GM23338 (cell line): Measurements from ENCODE around the gene CAMTA1. TPM values are rescaled to one million over a fixed set of nuclear protein-coding genes. Genes with fewer than 3 reads are reported as not detected.

Source experiments
- ATAC-seq: fragments of 200-7000 bp; cut with Tn5 transposase; 3 replicates; pipeline ENCODE4 v1.9.1; 2020
- DNase-seq: peaks from one replicate; pipeline ENCODE4 v3.0.0-alpha.2; 2015; ENCODE audit warnings: low spot score
- H2AFZ ChIP-seq: fragments of 200-600 bp; sonication (generic); 2 replicates; pipeline ENCODE4 v1.8.0; 2016; ENCODE audit warnings: antibody characterized with exemption, mild to moderate bottlenecking, moderate library complexity
- H3F3A ChIP-seq: fragments of 200-600 bp; sonication (generic); replicated peaks from 2 replicates; pipeline ENCODE4 v1.8.0; 2017; ENCODE audit warnings: antibody characterized with exemption, mixed run types, low read depth
- H3K27ac ChIP-seq: fragments of 200-600 bp; sonication (generic); 2 replicates; pipeline ENCODE4 v1.6.1; 2016; ENCODE audit warnings: low read depth
- H3K27me3 ChIP-seq: fragments of 200-600 bp; sonication (generic); 2 replicates; pipeline ENCODE4 v1.8.0; 2016; ENCODE audit warnings: mild to moderate bottlenecking, mixed run types, moderate library complexity; ENCODE audit not compliant: insufficient read depth
- H3K36me3 ChIP-seq: fragments of 200-600 bp; sonication (generic); 2 replicates; pipeline ENCODE4 v1.8.0; 2016; ENCODE audit warnings: mild to moderate bottlenecking; ENCODE audit not compliant: insufficient read depth
- H3K4me1 ChIP-seq: fragments of 200-600 bp; sonication (generic); 2 replicates; pipeline ENCODE4 v1.8.0; 2016; ENCODE audit warnings: mild to moderate bottlenecking, moderate library complexity; ENCODE audit not compliant: insufficient read depth
- H3K4me2 ChIP-seq: fragments of 200-600 bp; sonication (generic); 2 replicates; pipeline ENCODE4 v1.7.1; 2017; ENCODE audit warnings: mixed run types
- H3K4me3 ChIP-seq: fragments of 200-600 bp; sonication (generic); 2 replicates; pipeline ENCODE4 v1.6.1; 2016; ENCODE audit warnings: mixed run types
- H3K79me2 ChIP-seq: fragments of 200-600 bp; sonication (generic); replicated peaks from 2 replicates; pipeline ENCODE4 v1.8.0; 2017; ENCODE audit warnings: mild to moderate bottlenecking; ENCODE audit not compliant: insufficient read depth
- H3K9me2 ChIP-seq: fragments of 200-600 bp; sonication (generic); 2 replicates; pipeline ENCODE4 v1.8.0; 2017; ENCODE audit not compliant: insufficient read depth
- H4K20me1 ChIP-seq: fragments of 200-600 bp; sonication (generic); replicated peaks from 2 replicates; pipeline ENCODE4 v1.8.0; 2017; ENCODE audit warnings: mild to moderate bottlenecking; ENCODE audit not compliant: insufficient read depth
- H3K27ac Mint-ChIP-seq: 2 replicates; pipeline ENCODE4 v1.8.0; 2020; ENCODE audit warnings: inconsistent platforms, mild to moderate bottlenecking, moderate library complexity, mixed read lengths
- H3K27me3 Mint-ChIP-seq: 3 replicates; pipeline ENCODE4 v1.8.0; 2022; ENCODE audit warnings: low read depth, mild to moderate bottlenecking, moderate library complexity, mixed read lengths, inconsistent platforms; ENCODE audit not compliant: insufficient read depth, poor library complexity
- H3K36me3 Mint-ChIP-seq: 3 replicates; pipeline ENCODE4 v1.8.0; 2021; ENCODE audit warnings: low read depth, mild to moderate bottlenecking, inconsistent platforms, moderate library complexity, mixed read lengths
- H3K4me1 Mint-ChIP-seq: 3 replicates; pipeline ENCODE4 v1.8.0; 2020; ENCODE audit warnings: mild to moderate bottlenecking, inconsistent platforms, mixed read lengths
- H3K4me3 Mint-ChIP-seq: 3 replicates; pipeline ENCODE4 v1.8.0; 2021; ENCODE audit warnings: moderate library complexity, mild to moderate bottlenecking, inconsistent platforms, mixed read lengths
- H3K9me3 Mint-ChIP-seq: 3 replicates; pipeline ENCODE4 v1.8.0; 2020; ENCODE audit warnings: moderate library complexity, mild to moderate bottlenecking, inconsistent platforms, mixed read lengths
- CREB1 ChIP-seq: fragments of 250-450 bp; sonication (Bioruptor Pico); IDR thresholded peaks from 2 replicates; pipeline ENCODE4 v1.5.0; 2020; ENCODE audit warnings: low read depth, mild to moderate bottlenecking, moderate library complexity
- EZH2 ChIP-seq: fragments of 200-600 bp; sonication (generic); IDR thresholded peaks from one replicate; pipeline ENCODE4 v1.8.0; 2017; ENCODE audit warnings: antibody characterized with exemption, mild to moderate bottlenecking, low read depth; ENCODE audit not compliant: unreplicated experiment
- EZH2phosphoT487 ChIP-seq: fragments of 200-600 bp; sonication (generic); IDR thresholded peaks from one replicate; pipeline ENCODE4 v1.8.1; 2018; ENCODE audit warnings: antibody characterized with exemption; ENCODE audit not compliant: unreplicated experiment
- JUNB ChIP-seq: IDR thresholded peaks from one replicate; pipeline ENCODE4 v1.6.1; 2016; ENCODE audit warnings: antibody characterized with exemption; ENCODE audit not compliant: unreplicated experiment
- NANOG ChIP-seq: IDR thresholded peaks from 2 replicates; pipeline ENCODE4 v1.6.1; 2016; ENCODE audit warnings: antibody characterized with exemption, borderline replicate concordance
- POLR2AphosphoS5 ChIP-seq: IDR thresholded peaks from 2 replicates; pipeline ENCODE4 v1.6.1; 2016; ENCODE audit warnings: antibody characterized with exemption, low read depth
- STAT1 ChIP-seq: IDR thresholded peaks from one replicate; pipeline ENCODE4 v1.6.1; 2016; ENCODE audit warnings: antibody characterized with exemption; ENCODE audit not compliant: unreplicated experiment
- ZNF114 ChIP-seq: fragments of 250-450 bp; sonication (Bioruptor Pico); IDR thresholded peaks from 2 replicates; pipeline ENCODE4 v1.5.0; 2020; ENCODE audit warnings: mild to moderate bottlenecking, moderate library complexity
- ZNF331 ChIP-seq: fragments of 250-450 bp; sonication (Bioruptor Pico); IDR thresholded peaks from 2 replicates; pipeline ENCODE4 v1.5.0; 2020; ENCODE audit warnings: low read depth, mild to moderate bottlenecking, moderate library complexity
- polyA plus RNA-seq: library from polyadenylated mRNA; unstranded; fragments of >200 nt; fragmentation: Nextera tagmentation; extraction: Ambion mirVana; gene quantifications from 2 replicates; pipeline ENCODE4 v1.2.1, GENCODE V29; 2016
- total RNA-seq: library from RNA; depleted of rRNA; stranded (reverse); fragments of >200 nt; shearing (Covaris generic); gene quantifications from 2 replicates; pipeline ENCODE4 v1.2.3, GENCODE V29; 2014
- TF ChIP-seq, protein P1 (sequence below), 2 experiments: fragments of 200-600 bp in 1 of 2; sonication (generic) in 1 of 2; conservative IDR thresholded peaks; 2 replicates each; pipeline versions ENCODE4 v1.5.1 to v1.6.1; 2016 to 2017; ENCODE audit warnings: antibody characterized with exemption in 2 of 2, low read depth in 2 of 2, mild to moderate bottlenecking in 2 of 2, moderate library complexity in 1 of 2
- TF ChIP-seq, protein P2 (sequence below): IDR thresholded peaks from one replicate; pipeline ENCODE4 v1.6.1; 2018; ENCODE audit warnings: antibody characterized with exemption; ENCODE audit not compliant: unreplicated experiment
- TF ChIP-seq, protein P3 (sequence below): fragments of 250-450 bp; sonication (Bioruptor Pico); IDR thresholded peaks from 2 replicates; pipeline ENCODE4 v1.5.0; 2020; ENCODE audit warnings: mild to moderate bottlenecking, moderate library complexity
- TF ChIP-seq, protein P4 (sequence below): IDR thresholded peaks from 2 replicates; pipeline ENCODE4 v1.6.1; 2016; ENCODE audit warnings: antibody characterized with exemption

CAMTA1 gene
- total and polyA plus RNA-seq, 2 experiments from 2014 or later, result 115 to 519 TPM

DNA sequence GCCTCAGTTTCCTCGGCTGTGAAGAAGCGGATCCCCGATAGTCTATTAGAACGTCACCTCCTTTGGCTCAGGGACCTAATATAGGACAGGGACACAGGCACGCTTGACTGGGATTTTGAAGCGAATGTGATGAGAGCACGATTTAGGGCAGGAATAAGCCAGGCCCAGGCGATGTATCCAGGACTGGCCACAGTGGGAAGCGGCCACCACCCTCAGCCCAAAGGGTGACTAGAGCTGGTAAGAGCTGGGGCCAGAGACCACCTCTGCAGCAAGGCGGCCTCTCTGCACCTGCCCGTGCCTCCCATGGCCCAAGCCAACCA is 885.9 kb downstream of the CAMTA1 start:
- TF ChIP-seq CREB1, result no peak
- TF ChIP-seq POLR2AphosphoS5, result no peak
- TF ChIP-seq EZH2phosphoT487, result no peak
- no peak for TF ChIP-seq ZNF331
- no peak for TF ChIP-seq EZH2
- TF ChIP-seq ZNF114 (CRISPR knock-in tag), result no peak
- TF ChIP-seq, protein P1, sequence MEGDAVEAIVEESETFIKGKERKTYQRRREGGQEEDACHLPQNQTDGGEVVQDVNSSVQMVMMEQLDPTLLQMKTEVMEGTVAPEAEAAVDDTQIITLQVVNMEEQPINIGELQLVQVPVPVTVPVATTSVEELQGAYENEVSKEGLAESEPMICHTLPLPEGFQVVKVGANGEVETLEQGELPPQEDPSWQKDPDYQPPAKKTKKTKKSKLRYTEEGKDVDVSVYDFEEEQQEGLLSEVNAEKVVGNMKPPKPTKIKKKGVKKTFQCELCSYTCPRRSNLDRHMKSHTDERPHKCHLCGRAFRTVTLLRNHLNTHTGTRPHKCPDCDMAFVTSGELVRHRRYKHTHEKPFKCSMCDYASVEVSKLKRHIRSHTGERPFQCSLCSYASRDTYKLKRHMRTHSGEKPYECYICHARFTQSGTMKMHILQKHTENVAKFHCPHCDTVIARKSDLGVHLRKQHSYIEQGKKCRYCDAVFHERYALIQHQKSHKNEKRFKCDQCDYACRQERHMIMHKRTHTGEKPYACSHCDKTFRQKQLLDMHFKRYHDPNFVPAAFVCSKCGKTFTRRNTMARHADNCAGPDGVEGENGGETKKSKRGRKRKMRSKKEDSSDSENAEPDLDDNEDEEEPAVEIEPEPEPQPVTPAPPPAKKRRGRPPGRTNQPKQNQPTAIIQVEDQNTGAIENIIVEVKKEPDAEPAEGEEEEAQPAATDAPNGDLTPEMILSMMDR (conservative IDR thresholded peaks at IDR 0.05; ENCODE audit: low read depth in 2 of 2), result no peak
- TF ChIP-seq, protein P2, sequence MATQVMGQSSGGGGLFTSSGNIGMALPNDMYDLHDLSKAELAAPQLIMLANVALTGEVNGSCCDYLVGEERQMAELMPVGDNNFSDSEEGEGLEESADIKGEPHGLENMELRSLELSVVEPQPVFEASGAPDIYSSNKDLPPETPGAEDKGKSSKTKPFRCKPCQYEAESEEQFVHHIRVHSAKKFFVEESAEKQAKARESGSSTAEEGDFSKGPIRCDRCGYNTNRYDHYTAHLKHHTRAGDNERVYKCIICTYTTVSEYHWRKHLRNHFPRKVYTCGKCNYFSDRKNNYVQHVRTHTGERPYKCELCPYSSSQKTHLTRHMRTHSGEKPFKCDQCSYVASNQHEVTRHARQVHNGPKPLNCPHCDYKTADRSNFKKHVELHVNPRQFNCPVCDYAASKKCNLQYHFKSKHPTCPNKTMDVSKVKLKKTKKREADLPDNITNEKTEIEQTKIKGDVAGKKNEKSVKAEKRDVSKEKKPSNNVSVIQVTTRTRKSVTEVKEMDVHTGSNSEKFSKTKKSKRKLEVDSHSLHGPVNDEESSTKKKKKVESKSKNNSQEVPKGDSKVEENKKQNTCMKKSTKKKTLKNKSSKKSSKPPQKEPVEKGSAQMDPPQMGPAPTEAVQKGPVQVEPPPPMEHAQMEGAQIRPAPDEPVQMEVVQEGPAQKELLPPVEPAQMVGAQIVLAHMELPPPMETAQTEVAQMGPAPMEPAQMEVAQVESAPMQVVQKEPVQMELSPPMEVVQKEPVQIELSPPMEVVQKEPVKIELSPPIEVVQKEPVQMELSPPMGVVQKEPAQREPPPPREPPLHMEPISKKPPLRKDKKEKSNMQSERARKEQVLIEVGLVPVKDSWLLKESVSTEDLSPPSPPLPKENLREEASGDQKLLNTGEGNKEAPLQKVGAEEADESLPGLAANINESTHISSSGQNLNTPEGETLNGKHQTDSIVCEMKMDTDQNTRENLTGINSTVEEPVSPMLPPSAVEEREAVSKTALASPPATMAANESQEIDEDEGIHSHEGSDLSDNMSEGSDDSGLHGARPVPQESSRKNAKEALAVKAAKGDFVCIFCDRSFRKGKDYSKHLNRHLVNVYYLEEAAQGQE, result no peak
- no peak for TF ChIP-seq STAT1
- no peak for TF ChIP-seq NANOG
- TF ChIP-seq, protein P3, sequence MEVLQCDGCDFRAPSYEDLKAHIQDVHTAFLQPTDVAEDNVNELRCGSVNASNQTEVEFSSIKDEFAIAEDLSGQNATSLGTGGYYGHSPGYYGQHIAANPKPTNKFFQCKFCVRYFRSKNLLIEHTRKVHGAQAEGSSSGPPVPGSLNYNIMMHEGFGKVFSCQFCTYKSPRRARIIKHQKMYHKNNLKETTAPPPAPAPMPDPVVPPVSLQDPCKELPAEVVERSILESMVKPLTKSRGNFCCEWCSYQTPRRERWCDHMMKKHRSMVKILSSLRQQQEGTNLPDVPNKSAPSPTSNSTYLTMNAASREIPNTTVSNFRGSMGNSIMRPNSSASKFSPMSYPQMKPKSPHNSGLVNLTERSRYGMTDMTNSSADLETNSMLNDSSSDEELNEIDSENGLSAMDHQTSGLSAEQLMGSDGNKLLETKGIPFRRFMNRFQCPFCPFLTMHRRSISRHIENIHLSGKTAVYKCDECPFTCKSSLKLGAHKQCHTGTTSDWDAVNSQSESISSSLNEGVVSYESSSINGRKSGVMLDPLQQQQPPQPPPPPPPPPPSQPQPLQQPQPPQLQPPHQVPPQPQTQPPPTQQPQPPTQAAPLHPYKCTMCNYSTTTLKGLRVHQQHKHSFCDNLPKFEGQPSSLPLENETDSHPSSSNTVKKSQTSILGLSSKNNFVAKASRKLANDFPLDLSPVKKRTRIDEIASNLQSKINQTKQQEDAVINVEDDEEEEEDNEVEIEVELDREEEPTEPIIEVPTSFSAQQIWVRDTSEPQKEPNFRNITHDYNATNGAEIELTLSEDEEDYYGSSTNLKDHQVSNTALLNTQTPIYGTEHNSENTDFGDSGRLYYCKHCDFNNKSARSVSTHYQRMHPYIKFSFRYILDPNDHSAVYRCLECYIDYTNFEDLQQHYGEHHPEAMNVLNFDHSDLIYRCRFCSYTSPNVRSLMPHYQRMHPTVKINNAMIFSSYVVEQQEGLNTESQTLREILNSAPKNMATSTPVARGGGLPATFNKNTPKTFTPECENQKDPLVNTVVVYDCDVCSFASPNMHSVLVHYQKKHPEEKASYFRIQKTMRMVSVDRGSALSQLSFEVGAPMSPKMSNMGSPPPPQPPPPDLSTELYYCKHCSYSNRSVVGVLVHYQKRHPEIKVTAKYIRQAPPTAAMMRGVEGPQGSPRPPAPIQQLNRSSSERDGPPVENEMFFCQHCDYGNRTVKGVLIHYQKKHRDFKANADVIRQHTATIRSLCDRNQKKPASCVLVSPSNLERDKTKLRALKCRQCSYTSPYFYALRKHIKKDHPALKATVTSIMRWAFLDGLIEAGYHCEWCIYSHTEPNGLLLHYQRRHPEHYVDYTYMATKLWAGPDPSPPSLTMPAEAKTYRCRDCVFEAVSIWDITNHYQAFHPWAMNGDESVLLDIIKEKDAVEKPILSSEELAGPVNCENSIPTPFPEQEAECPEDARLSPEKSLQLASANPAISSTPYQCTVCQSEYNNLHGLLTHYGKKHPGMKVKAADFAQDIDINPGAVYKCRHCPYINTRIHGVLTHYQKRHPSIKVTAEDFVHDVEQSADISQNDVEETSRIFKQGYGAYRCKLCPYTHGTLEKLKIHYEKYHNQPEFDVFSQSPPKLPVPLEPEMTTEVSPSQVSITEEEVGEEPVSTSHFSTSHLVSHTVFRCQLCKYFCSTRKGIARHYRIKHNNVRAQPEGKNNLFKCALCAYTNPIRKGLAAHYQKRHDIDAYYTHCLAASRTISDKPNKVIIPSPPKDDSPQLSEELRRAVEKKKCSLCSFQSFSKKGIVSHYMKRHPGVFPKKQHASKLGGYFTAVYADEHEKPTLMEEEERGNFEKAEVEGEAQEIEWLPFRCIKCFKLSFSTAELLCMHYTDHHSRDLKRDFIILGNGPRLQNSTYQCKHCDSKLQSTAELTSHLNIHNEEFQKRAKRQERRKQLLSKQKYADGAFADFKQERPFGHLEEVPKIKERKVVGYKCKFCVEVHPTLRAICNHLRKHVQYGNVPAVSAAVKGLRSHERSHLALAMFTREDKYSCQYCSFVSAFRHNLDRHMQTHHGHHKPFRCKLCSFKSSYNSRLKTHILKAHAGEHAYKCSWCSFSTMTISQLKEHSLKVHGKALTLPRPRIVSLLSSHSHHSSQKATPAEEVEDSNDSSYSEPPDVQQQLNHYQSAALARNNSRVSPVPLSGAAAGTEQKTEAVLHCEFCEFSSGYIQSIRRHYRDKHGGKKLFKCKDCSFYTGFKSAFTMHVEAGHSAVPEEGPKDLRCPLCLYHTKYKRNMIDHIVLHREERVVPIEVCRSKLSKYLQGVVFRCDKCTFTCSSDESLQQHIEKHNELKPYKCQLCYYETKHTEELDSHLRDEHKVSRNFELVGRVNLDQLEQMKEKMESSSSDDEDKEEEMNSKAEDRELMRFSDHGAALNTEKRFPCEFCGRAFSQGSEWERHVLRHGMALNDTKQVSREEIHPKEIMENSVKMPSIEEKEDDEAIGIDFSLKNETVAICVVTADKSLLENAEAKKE, result no peak
- no peak for TF ChIP-seq JUNB
- TF ChIP-seq, protein P4, sequence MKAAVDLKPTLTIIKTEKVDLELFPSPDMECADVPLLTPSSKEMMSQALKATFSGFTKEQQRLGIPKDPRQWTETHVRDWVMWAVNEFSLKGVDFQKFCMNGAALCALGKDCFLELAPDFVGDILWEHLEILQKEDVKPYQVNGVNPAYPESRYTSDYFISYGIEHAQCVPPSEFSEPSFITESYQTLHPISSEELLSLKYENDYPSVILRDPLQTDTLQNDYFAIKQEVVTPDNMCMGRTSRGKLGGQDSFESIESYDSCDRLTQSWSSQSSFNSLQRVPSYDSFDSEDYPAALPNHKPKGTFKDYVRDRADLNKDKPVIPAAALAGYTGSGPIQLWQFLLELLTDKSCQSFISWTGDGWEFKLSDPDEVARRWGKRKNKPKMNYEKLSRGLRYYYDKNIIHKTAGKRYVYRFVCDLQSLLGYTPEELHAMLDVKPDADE, result no peak
- Mint-ChIP-seq H3K36me3 (no peaks in the 10 kb centered on the region; the same call in 2 of the 3 replicates), H3K27me3 (peaks cover 12% of the 10 kb centered on the region), H3K4me1 (peaks cover 18% of the 10 kb centered on the region), H3K27ac (no peak overlapping the region), H3K9me3 (no peaks in the 10 kb centered on the region), H3K4me3 (no peak overlapping the region)
- no peaks in the 10 kb centered on the region for H3K79me2 ChIP-seq
- no peaks in the 10 kb centered on the region for H3K9me2 ChIP-seq
- DNase-seq (no peak), ATAC-seq (no peak)
- no peaks in the 10 kb centered on the region for H4K20me1 ChIP-seq
- no peak overlapping the region for H3K4me3 ChIP-seq
- H3F3A ChIP-seq, result no peaks in the 10 kb centered on the region
- no peak overlapping the region for H2AFZ ChIP-seq
- H3K36me3 ChIP-seq, result no peaks in the 10 kb centered on the region
- H3K27me3 ChIP-seq, result no peaks in the 10 kb centered on the region
- peaks cover 10% of the 10 kb centered on the region for H3K4me1 ChIP-seq
- H3K27ac ChIP-seq, result no peak overlapping the region
- no peak overlapping the region for H3K4me2 ChIP-seq
